Stimulated activated CD4-positive, alpha-beta T cell treated with anti-CD3 and anti-CD28 coated beads, Interleukin-15, amount 100 ng/mL, for 48 hours (primary cell): ENCODE data around the gene CHCHD3.

Experiments
- DNase-seq, 2 donors: peaks; one replicate each; pipeline ENCODE4 v3.0.0-alpha.2; 2020; ENCODE audit warnings: low read depth in 2 of 2

Gene CHCHD3

GRCh38 chr7:132815696-132816311 is 266.1 kb downstream of the CHCHD3 start:
- DNase-seq: no peak

GRCh38 chr7:132815130-132815529 is 266.8 kb downstream of the CHCHD3 start:
- no peak for DNase-seq

GRCh38 chr7:132810561-132810960 is 271.3 kb downstream of the CHCHD3 start:
- no peak for DNase-seq

- no peak for DNase-seq
These were observed 275.1 kb downstream of the CHCHD3 start for GRCh38 chr7:132806834-132807233.

GRCh38 chr7:132805766-132806165 is 276.1 kb downstream of the CHCHD3 start:
- no peak for DNase-seq

- DNase-seq: no peak
These were observed 276.9 kb downstream of the CHCHD3 start for GRCh38 chr7:132804849-132805485.

- DNase-seq: no peak
These were observed 281.4 kb downstream of the CHCHD3 start for GRCh38 chr7:132800522-132800921.

GRCh38 chr7:132799081-132799413 is 282.8 kb downstream of the CHCHD3 start:
- no peak for DNase-seq

GRCh38 chr7:132797152-132797551 is 284.7 kb downstream of the CHCHD3 start:
- DNase-seq: no peak

- no peak for DNase-seq
These were observed 288.4 kb downstream of the CHCHD3 start for GRCh38 chr7:132793474-132793873.

- no peak for DNase-seq
These were observed 290.9 kb downstream of the CHCHD3 start for GRCh38 chr7:132791036-132791435.

- DNase-seq: no peak
These were observed 291.8 kb downstream of the CHCHD3 start for GRCh38 chr7:132790104-132790503.

- no peak for DNase-seq
These were observed 292.6 kb downstream of the CHCHD3 start for GRCh38 chr7:132789281-132789680.

- DNase-seq: no peak
These were observed 296.0 kb downstream of the CHCHD3 start for GRCh38 chr7:132785870-132786269.

- DNase-seq: no peak
These were observed 297.5 kb downstream of the CHCHD3 start for GRCh38 chr7:132784406-132784805.

- no peak for DNase-seq
These were observed 298.1 kb downstream of the CHCHD3 start for GRCh38 chr7:132783824-132784223.

GRCh38 chr7:132782777-132783640 is 298.9 kb downstream of the CHCHD3 start:
- DNase-seq: no peak

- DNase-seq: no peak
These were observed 301.1 kb downstream of the CHCHD3 start for GRCh38 chr7:132780822-132781221.

GRCh38 chr7:132779164-132779563 is 302.7 kb downstream of the CHCHD3 start:
- DNase-seq: no peak

- DNase-seq: no peak
These were observed 303.1 kb downstream of the CHCHD3 start for GRCh38 chr7:132778761-132779160.

GRCh38 chr7:132777956-132778355 is 303.9 kb downstream of the CHCHD3 start:
- no peak for DNase-seq

- no peak for DNase-seq
These were observed 304.5 kb downstream of the CHCHD3 start for GRCh38 chr7:132777414-132777813.

GRCh38 chr7:132776048-132776620 is 305.8 kb downstream of the CHCHD3 start:
- DNase-seq: no peak
